Loucy (cell line): ENCODE results near the gene RPL10L.

Experiments
- H2AFZ ChIP-seq: fragments of 200-600 bp; sonication (generic); 2 replicates; pipeline ENCODE4 v1.6.0; 2016; ENCODE audit warnings: antibody characterized with exemption, mild to moderate bottlenecking, low read length, moderate library complexity
- H3F3A ChIP-seq: fragments of 200-600 bp; 2 replicates; pipeline ENCODE4 v1.6.0; 2016; ENCODE audit warnings: antibody characterized with exemption, low read depth, mild to moderate bottlenecking
- H3K27me3 ChIP-seq: fragments of 200-600 bp; sonication (generic); 2 replicates; pipeline ENCODE4 v1.6.1; 2014; ENCODE audit warnings: low read length, mild to moderate bottlenecking; ENCODE audit not compliant: insufficient read depth, poor library complexity, severe bottlenecking
- H3K36me3 ChIP-seq: fragments of 200-600 bp; sonication (generic); 2 replicates; pipeline ENCODE4 v1.6.1; 2016; ENCODE audit warnings: low read length; ENCODE audit not compliant: insufficient read depth
- H3K4me1 ChIP-seq: fragments of 200-600 bp; sonication (generic); 2 replicates; pipeline ENCODE4 v1.5.1; 2014; ENCODE audit warnings: low read length, mild to moderate bottlenecking; ENCODE audit not compliant: insufficient read depth, poor library complexity, severe bottlenecking
- H3K4me2 ChIP-seq: fragments of 200-600 bp; sonication (generic); 2 replicates; pipeline ENCODE4 v1.6.0; 2014; ENCODE audit warnings: antibody characterized with exemption, low read length, low read depth, mild to moderate bottlenecking; ENCODE audit not compliant: poor library complexity, severe bottlenecking
- H3K4me3 ChIP-seq: fragments of 200-600 bp; sonication (generic); 2 replicates; pipeline ENCODE4 v1.5.1; 2014; ENCODE audit warnings: low read length, mild to moderate bottlenecking, mixed read lengths; ENCODE audit not compliant: poor library complexity, severe bottlenecking
- H3K79me2 ChIP-seq: fragments of 200-600 bp; sonication (generic); 2 replicates; pipeline ENCODE4 v1.6.1; 2014; ENCODE audit warnings: low read length; ENCODE audit not compliant: insufficient read depth
- H3K9ac ChIP-seq: fragments of 200-600 bp; sonication (generic); 2 replicates; pipeline ENCODE4 v1.6.0; 2014; ENCODE audit warnings: mild to moderate bottlenecking, low read depth, low read length, moderate library complexity; ENCODE audit not compliant: poor library complexity, severe bottlenecking
- H3K9me2 ChIP-seq: fragments of 200-600 bp; sonication (generic); replicated peaks from 2 replicates; pipeline ENCODE4 v1.6.1; 2016; ENCODE audit warnings: low read depth, low read length, mixed read lengths
- H3K9me3 ChIP-seq: fragments of 200-600 bp; sonication (generic); 2 replicates; pipeline ENCODE4 v1.6.1; 2014; ENCODE audit warnings: mild to moderate bottlenecking, antibody characterized with exemption, low read length, low read depth; ENCODE audit not compliant: insufficient read depth
- H4K20me1 ChIP-seq: fragments of 200-600 bp; sonication (generic); 2 replicates; pipeline ENCODE4 v1.6.0; 2014; ENCODE audit warnings: antibody characterized with exemption, low read length, mild to moderate bottlenecking; ENCODE audit not compliant: insufficient read depth, poor library complexity, severe bottlenecking
- EZH2phosphoT487 ChIP-seq: fragments of 200-600 bp; IDR thresholded peaks from 2 replicates; pipeline ENCODE4 v1.6.1; 2018; ENCODE audit warnings: antibody characterized with exemption, mild to moderate bottlenecking, moderate library complexity, borderline replicate concordance
- TF ChIP-seq, protein P1 (sequence below): fragments of 200-600 bp; sonication (generic); conservative IDR thresholded peaks from 2 replicates; pipeline ENCODE4 v1.5.1; 2014; ENCODE audit warnings: mild to moderate bottlenecking, antibody characterized with exemption, low read length

Gene RPL10L

DNA sequence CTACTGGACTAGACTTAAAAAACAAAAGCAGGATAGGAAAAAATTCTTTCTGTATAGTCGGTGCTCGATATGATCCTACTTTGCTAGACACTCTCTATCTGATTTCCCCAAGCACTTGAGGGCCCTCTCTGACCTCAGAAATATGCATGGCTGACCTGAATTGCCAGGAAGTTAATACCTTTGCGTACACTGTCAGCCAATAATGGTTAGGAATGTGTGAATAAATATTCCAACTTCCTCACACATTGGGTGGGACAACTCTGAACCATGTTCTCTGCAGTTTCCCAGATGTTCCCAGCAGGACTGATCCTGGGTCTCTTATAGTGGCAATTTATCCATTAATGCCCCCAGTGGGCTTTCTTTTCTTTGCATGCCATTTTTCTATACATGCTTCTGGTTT, 20.5 kb upstream of the RPL10L start:
- TF ChIP-seq, protein P1, sequence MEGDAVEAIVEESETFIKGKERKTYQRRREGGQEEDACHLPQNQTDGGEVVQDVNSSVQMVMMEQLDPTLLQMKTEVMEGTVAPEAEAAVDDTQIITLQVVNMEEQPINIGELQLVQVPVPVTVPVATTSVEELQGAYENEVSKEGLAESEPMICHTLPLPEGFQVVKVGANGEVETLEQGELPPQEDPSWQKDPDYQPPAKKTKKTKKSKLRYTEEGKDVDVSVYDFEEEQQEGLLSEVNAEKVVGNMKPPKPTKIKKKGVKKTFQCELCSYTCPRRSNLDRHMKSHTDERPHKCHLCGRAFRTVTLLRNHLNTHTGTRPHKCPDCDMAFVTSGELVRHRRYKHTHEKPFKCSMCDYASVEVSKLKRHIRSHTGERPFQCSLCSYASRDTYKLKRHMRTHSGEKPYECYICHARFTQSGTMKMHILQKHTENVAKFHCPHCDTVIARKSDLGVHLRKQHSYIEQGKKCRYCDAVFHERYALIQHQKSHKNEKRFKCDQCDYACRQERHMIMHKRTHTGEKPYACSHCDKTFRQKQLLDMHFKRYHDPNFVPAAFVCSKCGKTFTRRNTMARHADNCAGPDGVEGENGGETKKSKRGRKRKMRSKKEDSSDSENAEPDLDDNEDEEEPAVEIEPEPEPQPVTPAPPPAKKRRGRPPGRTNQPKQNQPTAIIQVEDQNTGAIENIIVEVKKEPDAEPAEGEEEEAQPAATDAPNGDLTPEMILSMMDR, result no peak
- TF ChIP-seq EZH2phosphoT487, result no peak
- H3K9me3 ChIP-seq, result no peaks in the 10 kb centered on the region
- H3K9ac ChIP-seq, result no peak overlapping the region
- H3K4me1 ChIP-seq, result no peaks in the 10 kb centered on the region
- no peak overlapping the region for H3K4me2 ChIP-seq
- no peaks in the 10 kb centered on the region for H3K79me2 ChIP-seq
- H3K27me3 ChIP-seq, result no peaks in the 10 kb centered on the region
- no peaks in the 10 kb centered on the region for H3K9me2 ChIP-seq
- no peak overlapping the region for H3K4me3 ChIP-seq
- no peaks in the 10 kb centered on the region for H4K20me1 ChIP-seq
- no peaks in the 10 kb centered on the region for H3K36me3 ChIP-seq
- no peaks in the 10 kb centered on the region for H3F3A ChIP-seq
- no peak overlapping the region for H2AFZ ChIP-seq

DNA sequence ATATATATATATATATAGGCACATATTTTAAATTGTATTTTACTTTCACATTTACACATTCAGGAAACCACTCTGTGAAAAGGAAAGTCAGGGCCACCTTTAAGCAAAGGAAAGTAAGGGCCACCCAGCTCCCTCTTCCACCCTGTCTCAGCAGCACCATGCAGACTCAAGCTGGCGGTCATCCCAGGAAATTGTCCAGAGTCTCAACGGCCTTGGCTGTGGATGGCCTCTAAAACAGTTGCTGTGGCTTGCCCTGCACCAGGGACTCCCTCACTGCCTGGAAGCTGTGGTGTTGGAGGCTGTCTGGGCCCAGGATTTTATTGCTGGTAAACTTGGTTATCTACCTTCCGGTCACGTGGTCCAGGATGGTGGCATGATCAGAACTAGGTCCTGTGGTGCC, 11.8 kb upstream of the RPL10L start:
- H3K4me3 ChIP-seq, result no peak overlapping the region
- no peak overlapping the region for H2AFZ ChIP-seq
- H3F3A ChIP-seq, result no peaks in the 10 kb centered on the region
- no peaks in the 10 kb centered on the region; the same call in 1 of the 2 replicates for H3K9me2 ChIP-seq
- no peaks in the 10 kb centered on the region for H3K9me3 ChIP-seq
- H3K27me3 ChIP-seq, result no peaks in the 10 kb centered on the region
- no peaks in the 10 kb centered on the region for H3K4me1 ChIP-seq
- H3K4me2 ChIP-seq, result no peak overlapping the region
- no peaks in the 10 kb centered on the region for H3K79me2 ChIP-seq
- no peaks in the 10 kb centered on the region for H3K36me3 ChIP-seq
- no peak for TF ChIP-seq EZH2phosphoT487
- TF ChIP-seq, protein P1, result no peak
- no peak overlapping the region for H3K9ac ChIP-seq
- H4K20me1 ChIP-seq, result no peaks in the 10 kb centered on the region

DNA sequence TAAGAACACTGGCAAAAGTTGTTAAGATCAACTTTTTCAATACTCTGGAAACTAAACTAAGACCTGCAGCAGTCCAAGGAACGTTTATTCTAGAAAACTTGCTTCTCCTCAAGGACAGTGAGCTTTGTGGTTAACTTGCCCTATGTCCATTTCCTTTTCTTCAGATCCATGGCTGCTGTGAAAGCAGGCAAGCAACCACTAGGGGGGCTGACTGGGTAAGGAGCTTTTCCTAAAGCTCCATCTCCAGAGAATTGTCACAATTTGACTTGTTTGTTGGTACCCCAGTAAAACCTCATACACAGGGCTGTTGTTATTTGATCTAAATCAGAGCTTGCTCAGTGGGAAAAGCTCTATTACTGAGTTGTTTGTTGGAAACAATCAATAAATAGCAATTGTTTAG, 10.1 kb upstream of the RPL10L start:
- TF ChIP-seq, protein P1, result no peak
- TF ChIP-seq EZH2phosphoT487, result no peak
- Histone ChIP-seq H3K4me2 (no peak overlapping the region), H3K36me3 (no peaks in the 10 kb centered on the region), H3K9me3 (no peaks in the 10 kb centered on the region), H3F3A (no peaks in the 10 kb centered on the region), H3K9me2 (no peaks in the 10 kb centered on the region; the same call in 1 of the 2 replicates), H2AFZ (no peak overlapping the region), H3K79me2 (no peaks in the 10 kb centered on the region), H3K4me1 (no peaks in the 10 kb centered on the region), H4K20me1 (no peaks in the 10 kb centered on the region), H3K27me3 (no peaks in the 10 kb centered on the region), H3K9ac (no peak overlapping the region), H3K4me3 (no peak overlapping the region)
